Suprapubic skin (tissue), 4 donors: ENCODE results near the gene DNAH9.

ENCODE experiments used
- EP300 ChIP-seq: sonication (generic); formaldehyde crosslinking; IDR thresholded peaks from one replicate; pipeline ENCODE4 v1.6.1; 2017; ENCODE audit warnings: antibody characterized with exemption
- POLR2A ChIP-seq, 2 donors: fragments of 450-650 bp; IDR thresholded peaks; one replicate each; pipeline ENCODE4 v1.6.1; 2017; ENCODE audit warnings: antibody characterized with exemption in 2 of 2, mild to moderate bottlenecking in 2 of 2, moderate library complexity in 2 of 2
- POLR2AphosphoS5 ChIP-seq, 3 donors: sonication (generic); formaldehyde crosslinking; IDR thresholded peaks; one replicate each; pipeline ENCODE4 v1.6.1; 2017; ENCODE audit warnings: antibody characterized with exemption in 3 of 3
- TF ChIP-seq, protein P1 (sequence below), 2 donors: fragments of 200-600 bp in 1 of 2; fragments of 450-650 bp in 1 of 2; sonication (generic) in 1 of 2; IDR thresholded peaks; one replicate each; pipeline ENCODE4 v1.5.1; 2016 to 2019; ENCODE audit warnings: antibody characterized with exemption in 2 of 2, mild to moderate bottlenecking in 1 of 2, moderate library complexity in 1 of 2

DNA sequence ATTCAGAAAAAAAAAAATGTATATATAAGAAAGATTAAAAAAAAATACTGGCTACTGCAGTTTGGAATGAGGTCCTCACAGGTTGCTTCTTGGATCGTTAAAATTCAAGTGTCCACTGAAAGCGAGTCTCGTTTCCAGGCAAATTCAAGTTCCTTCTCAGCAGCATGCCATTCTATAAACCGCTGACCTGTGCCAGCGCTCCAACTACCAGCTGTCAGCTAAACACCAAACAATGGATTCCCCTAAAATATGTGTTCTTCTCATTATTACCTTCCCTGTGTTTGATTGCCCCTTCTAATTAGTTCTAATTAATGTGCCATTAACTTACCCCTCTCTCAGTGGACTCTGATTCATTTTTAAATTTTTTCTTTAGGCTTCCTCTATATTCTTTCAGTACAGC is 92.4 kb downstream of the DNAH9 start:
- TF ChIP-seq, protein P1, sequence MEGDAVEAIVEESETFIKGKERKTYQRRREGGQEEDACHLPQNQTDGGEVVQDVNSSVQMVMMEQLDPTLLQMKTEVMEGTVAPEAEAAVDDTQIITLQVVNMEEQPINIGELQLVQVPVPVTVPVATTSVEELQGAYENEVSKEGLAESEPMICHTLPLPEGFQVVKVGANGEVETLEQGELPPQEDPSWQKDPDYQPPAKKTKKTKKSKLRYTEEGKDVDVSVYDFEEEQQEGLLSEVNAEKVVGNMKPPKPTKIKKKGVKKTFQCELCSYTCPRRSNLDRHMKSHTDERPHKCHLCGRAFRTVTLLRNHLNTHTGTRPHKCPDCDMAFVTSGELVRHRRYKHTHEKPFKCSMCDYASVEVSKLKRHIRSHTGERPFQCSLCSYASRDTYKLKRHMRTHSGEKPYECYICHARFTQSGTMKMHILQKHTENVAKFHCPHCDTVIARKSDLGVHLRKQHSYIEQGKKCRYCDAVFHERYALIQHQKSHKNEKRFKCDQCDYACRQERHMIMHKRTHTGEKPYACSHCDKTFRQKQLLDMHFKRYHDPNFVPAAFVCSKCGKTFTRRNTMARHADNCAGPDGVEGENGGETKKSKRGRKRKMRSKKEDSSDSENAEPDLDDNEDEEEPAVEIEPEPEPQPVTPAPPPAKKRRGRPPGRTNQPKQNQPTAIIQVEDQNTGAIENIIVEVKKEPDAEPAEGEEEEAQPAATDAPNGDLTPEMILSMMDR (IDR thresholded peaks at IDR 0.05): no peak
- TF ChIP-seq POLR2A (IDR thresholded peaks at IDR 0.05) (no peak), EP300 (no peak), POLR2AphosphoS5 (IDR thresholded peaks at IDR 0.05) (no peak)
